ENCODE data around the gene KHDC4. TPM values are rescaled to one million over a fixed set of nuclear protein-coding genes. Genes with fewer than 3 reads are reported as not detected.

Gene KHDC4
- total and polyA plus RNA-seq, 2 of the 4 experiments (the other 2 are of a cell fraction): 28.0 to 29.9 TPM

DNA sequence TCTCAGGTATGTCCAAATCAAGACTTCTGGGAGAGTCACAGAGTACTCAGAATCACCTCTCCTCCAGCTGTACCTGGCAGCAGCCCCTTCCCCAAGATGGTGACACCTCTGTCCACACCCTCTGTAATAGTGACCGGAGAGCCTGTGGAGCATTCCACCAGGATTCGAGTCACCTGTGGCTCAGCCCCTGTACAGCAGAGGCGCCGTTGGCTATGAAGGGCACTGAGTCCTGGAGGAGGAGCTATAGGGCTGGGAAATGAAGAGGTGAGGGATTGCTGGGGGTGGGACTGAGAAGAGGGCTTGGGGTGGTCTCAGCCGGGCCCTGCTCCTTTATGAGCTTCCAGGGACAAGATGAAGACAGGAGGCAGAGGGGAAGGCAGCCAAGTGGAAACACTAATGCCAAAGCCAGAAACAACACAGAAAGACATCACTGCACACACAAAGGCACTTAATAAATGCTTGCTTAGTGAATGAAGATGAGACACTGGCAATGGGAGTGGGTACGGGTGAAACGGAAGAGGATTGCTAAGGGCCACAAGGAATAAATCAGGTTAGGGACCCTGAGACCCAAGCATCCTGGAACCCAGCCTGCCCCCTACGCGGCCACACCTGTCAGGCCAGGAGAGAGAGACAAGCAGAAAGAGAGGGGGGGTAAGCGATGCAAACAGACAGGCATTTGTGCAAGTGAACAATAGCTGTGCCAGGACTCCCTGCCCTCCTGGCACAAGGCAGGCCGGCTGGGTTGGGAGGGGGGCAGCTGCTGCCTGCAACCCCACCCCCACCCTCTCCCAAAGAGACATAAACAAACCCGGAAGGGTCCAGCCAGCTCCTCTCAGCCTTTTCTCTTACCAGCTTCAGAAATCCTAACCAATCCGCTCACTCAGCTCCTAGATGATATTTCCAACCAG lies 40.2 kb upstream of the KHDC4 start:
- peak overlapping the region; percentile 87 for H3K27ac ChIP-seq (ENCODE audit: insufficient read depth, low read length)
- peak overlapping the region; percentile 21 for H2AFZ ChIP-seq (replicated peaks; ENCODE audit: low read length, poor library complexity)
- peak overlapping the region; percentile 75 for H3K9ac ChIP-seq (ENCODE audit: low read depth, low read length)
- dilution Hi-C loops (cut with HindIII; ENCODE audit: low sequenced_read_pairs, unreplicated experiment) (no loop called here), in situ Hi-C loops (cut with MboI; ENCODE audit: low sequenced_read_pairs) (no loop called here), intact Hi-C loops (cut with micrococcal nuclease) (loop anchor here (5.0 kb wide), 1 partner anchor 32 kb away; the partner anchor contains the start of gene RXFP4)
- H4K91ac ChIP-seq (ENCODE audit: insufficient read depth, low read depth, low read length): peak overlapping the region; percentile 43
- peaks cover 7 to 74% of the 10 kb centered on the region in 2 experiments; a peak in 3 of 4 replicates for H3K79me1 ChIP-seq (ENCODE audit: low read depth in 1 of 2, low read length in 2 of 2)
- ChIA-PET POLR2A (ENCODE audit: unreplicated experiment) (no interaction called here), CTCF (interaction anchor here (0.7 to 1.6 kb wide), 2 partner anchors 12 to 18 kb away, joined by 4 read pairs; no protein-coding TSS in a partner anchor)
- peak overlapping the region; percentile 69 for H2BK5ac ChIP-seq (ENCODE audit: low read depth, low read length, poor library complexity, severe bottlenecking)
- H3K18ac ChIP-seq (ENCODE audit: low read depth, low read length): no peak overlapping the region; the same call in 1 of the 2 replicates
- H2AK9ac ChIP-seq (replicated peaks; ENCODE audit: low read depth, low read length, poor library complexity): peak overlapping the region; percentile 79
- no peaks in the 10 kb centered on the region for H3K27me3 ChIP-seq (ENCODE audit: control insufficient read depth, insufficient read depth, low read length)
- H2AK5ac ChIP-seq (ENCODE audit: low read depth, low read length): peak overlapping the region; percentile 93; the same call in 1 of the 2 replicates
- H3K4ac ChIP-seq (ENCODE audit: low read depth, low read length): peak overlapping the region; percentile 92
- TF ChIP-seq POLR2A (IDR thresholded peaks at IDR 0.05; ENCODE audit: low read depth, low read length) (no peak), RFX5 (IDR thresholded peaks at IDR 0.05; ENCODE audit: low read depth, low read length) (no peak), MAZ (IDR thresholded peaks at IDR 0.05; ENCODE audit: borderline replicate concordance, low read depth, low read length) (no peak), CHD1 (IDR thresholded peaks at IDR 0.05; ENCODE audit: low read depth, low read length) (no peak), RAD21 (IDR thresholded peaks at IDR 0.05; ENCODE audit: low read length) (no peak), FOS (IDR thresholded peaks at IDR 0.05; ENCODE audit: low read depth, low read length) (no peak), MXI1 (IDR thresholded peaks at IDR 0.05; ENCODE audit: borderline replicate concordance, low read depth, low read length) (no peak), MAFK (IDR thresholded peaks at IDR 0.05; ENCODE audit: low read depth, low read length) (no peak), RCOR1 (IDR thresholded peaks at IDR 0.05; ENCODE audit: insufficient replicate concordance, low read length) (no peak), CTCF (conservative IDR thresholded peaks at IDR 0.05; ENCODE audit: low read depth, low read length) (no peak)
- TF ChIP-seq, protein P1, sequence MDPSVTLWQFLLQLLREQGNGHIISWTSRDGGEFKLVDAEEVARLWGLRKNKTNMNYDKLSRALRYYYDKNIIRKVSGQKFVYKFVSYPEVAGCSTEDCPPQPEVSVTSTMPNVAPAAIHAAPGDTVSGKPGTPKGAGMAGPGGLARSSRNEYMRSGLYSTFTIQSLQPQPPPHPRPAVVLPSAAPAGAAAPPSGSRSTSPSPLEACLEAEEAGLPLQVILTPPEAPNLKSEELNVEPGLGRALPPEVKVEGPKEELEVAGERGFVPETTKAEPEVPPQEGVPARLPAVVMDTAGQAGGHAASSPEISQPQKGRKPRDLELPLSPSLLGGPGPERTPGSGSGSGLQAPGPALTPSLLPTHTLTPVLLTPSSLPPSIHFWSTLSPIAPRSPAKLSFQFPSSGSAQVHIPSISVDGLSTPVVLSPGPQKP (IDR thresholded peaks at IDR 0.05; ENCODE audit: borderline replicate concordance, low read depth, low read length): no peak
- TF ChIP-seq, protein P2, sequence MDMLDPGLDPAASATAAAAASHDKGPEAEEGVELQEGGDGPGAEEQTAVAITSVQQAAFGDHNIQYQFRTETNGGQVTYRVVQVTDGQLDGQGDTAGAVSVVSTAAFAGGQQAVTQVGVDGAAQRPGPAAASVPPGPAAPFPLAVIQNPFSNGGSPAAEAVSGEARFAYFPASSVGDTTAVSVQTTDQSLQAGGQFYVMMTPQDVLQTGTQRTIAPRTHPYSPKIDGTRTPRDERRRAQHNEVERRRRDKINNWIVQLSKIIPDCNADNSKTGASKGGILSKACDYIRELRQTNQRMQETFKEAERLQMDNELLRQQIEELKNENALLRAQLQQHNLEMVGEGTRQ (IDR thresholded peaks at IDR 0.05; ENCODE audit: low read depth, low read length): no peak
- ATAC-seq (ENCODE audit: low read depth) (no peak), DNase-seq (no peak)
- peaks cover 26% of the 10 kb centered on the region for H3K36me3 ChIP-seq (ENCODE audit: control insufficient read depth, insufficient read depth, low read length)
- H3K56ac ChIP-seq (ENCODE audit: extremely low read depth, insufficient read depth, low read length): peak overlapping the region; percentile 32; the same call in 1 of the 2 replicates
- peak overlapping the region; percentile 97 for H3K23ac ChIP-seq (ENCODE audit: low read depth, low read length)
- H3K4me3 ChIP-seq (ENCODE audit: insufficient read depth, low read depth, low read length): peak overlapping the region; percentile 94
- no peak overlapping the region for H2BK20ac ChIP-seq (ENCODE audit: low read depth, low read length)
- peak overlapping the region; percentile 5 to 34; a peak in 2 of 4 replicates for H4K8ac ChIP-seq (ENCODE audit: low read depth in 2 of 2, low read length in 2 of 2)
- BruUV-seq (replicated peaks): no TSS peak
- no peak overlapping the region for H2BK120ac ChIP-seq (ENCODE audit: low read depth, low read length)
- peaks cover 45% of the 10 kb centered on the region for H3K4me1 ChIP-seq (ENCODE audit: control insufficient read depth, insufficient read depth, low read length)
- no peaks in the 10 kb centered on the region for H3K9me3 ChIP-seq (ENCODE audit: control insufficient read depth, insufficient read depth, low read length)
- WGBS, 2 experiments (ENCODE audit: extremely low coverage in 2 of 2, insufficient read length in 1 of 2): no CpG with 5 or more reads among the region's 13 CpGs
- H3K4me2 ChIP-seq (ENCODE audit: low read depth, low read length): peak overlapping the region; percentile 98
- H3K14ac ChIP-seq (replicated peaks; ENCODE audit: low read depth, low read length): peak overlapping the region; percentile 91
- peaks cover 81% of the 10 kb centered on the region for H4K20me1 ChIP-seq (ENCODE audit: insufficient read depth, low read length)
- H2BK15ac ChIP-seq (ENCODE audit: low read depth, low read length): no peak overlapping the region
- peak overlapping the region; percentile 55; the same call in 1 of the 2 replicates for H4K5ac ChIP-seq (ENCODE audit: low read depth, low read length)
- peaks cover 47% of the 10 kb centered on the region for H3K9me1 ChIP-seq (ENCODE audit: insufficient read depth, low read length)

All from IMR-90 (cell line).